ENCODE data around the gene SLC10A6.
"Not testable (repeated sequence)": the region's sequence is repeated elsewhere in the genome, so short reads cannot be mapped to it uniquely, and the experiment has no call there.

The SLC10A6 gene

DNA sequence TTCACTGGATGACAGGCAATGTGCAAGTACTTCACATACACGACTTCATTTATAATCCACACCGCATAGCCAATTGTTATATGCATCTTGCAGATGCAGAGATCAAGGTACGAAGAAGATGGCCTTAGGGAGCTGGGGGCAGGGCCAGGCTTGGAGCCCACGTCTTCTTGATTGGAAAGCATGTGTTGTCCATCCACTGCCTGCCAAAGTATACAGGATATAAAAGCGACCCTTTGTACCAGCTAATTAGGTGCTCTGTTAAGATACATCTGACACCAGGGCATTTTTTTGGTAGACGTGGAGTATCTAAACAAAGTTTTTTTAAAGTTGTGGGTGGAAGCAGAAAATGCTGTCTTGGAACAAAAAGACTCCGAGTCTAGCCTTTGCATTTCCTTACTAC is 41.6 kb upstream of the SLC10A6 start:
- TF ChIP-seq PAX5 (IDR thresholded peaks at IDR 0.05; ENCODE audit: insufficient read depth, low read length, severe bottlenecking) (no peak), POLR2A (IDR thresholded peaks at IDR 0.05; ENCODE audit: low read depth, low read length) (no peak), POLR2AphosphoS5 (IDR thresholded peaks at IDR 0.05; ENCODE audit: low read depth, low read length) (no peak), SPI1 (IDR thresholded peaks at IDR 0.05; ENCODE audit: low read depth, low read length) (no peak), TAF1 (IDR thresholded peaks at IDR 0.05; ENCODE audit: low read depth, low read length) (no peak), POU2F2 (IDR thresholded peaks at IDR 0.05; ENCODE audit: low read depth, low read length) (no peak)
- FAIRE-seq: no peak
- no peak for DNase-seq (ENCODE audit: insufficient read length, low spot score)

- FAIRE-seq (no peak), DNase-seq (ENCODE audit: insufficient read length, low spot score) (no peak)
- TF ChIP-seq POLR2A (IDR thresholded peaks at IDR 0.05; ENCODE audit: low read depth, low read length) (no peak), POLR2AphosphoS5 (IDR thresholded peaks at IDR 0.05; ENCODE audit: low read depth, low read length) (no peak), SPI1 (IDR thresholded peaks at IDR 0.05; ENCODE audit: low read depth, low read length) (no peak), POU2F2 (IDR thresholded peaks at IDR 0.05; ENCODE audit: low read depth, low read length) (no peak), PAX5 (IDR thresholded peaks at IDR 0.05; ENCODE audit: insufficient read depth, low read length, severe bottlenecking) (no peak), TAF1 (IDR thresholded peaks at IDR 0.05; ENCODE audit: low read depth, low read length) (no peak)
Observed at GRCh38 chr4:86879641-86880040, 30.5 kb upstream of the SLC10A6 start.

DNA sequence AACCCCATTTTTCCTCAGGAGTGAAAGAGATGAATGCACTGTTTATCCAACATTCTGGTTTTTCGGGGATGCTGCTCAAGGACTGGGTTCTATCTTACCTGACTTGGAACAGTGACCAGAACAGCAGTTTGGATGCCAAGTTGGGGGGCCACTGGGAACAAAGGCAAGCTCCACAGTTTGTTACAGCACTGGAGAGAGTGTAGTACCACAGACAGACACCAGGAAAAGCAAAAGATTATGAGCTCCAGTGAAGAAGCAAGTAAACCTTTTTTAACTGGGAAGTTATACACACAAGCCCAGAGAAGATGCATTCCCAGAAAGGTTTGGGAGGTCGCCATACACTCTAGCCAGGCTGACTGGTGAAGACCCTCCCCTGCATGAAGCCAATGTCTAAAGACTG is 29.5 kb upstream of the SLC10A6 start:
- FAIRE-seq (no peak), DNase-seq (ENCODE audit: insufficient read length, low spot score) (no peak)
- no peak for TF ChIP-seq POU2F2 (IDR thresholded peaks at IDR 0.05; ENCODE audit: low read depth, low read length)
- no peak for TF ChIP-seq POLR2A (IDR thresholded peaks at IDR 0.05; ENCODE audit: low read depth, low read length)
- TF ChIP-seq POLR2AphosphoS5 (IDR thresholded peaks at IDR 0.05; ENCODE audit: low read depth, low read length): no peak
- no peak for TF ChIP-seq TAF1 (IDR thresholded peaks at IDR 0.05; ENCODE audit: low read depth, low read length)
- TF ChIP-seq SPI1 (IDR thresholded peaks at IDR 0.05; ENCODE audit: low read depth, low read length): no peak
- TF ChIP-seq PAX5 (IDR thresholded peaks at IDR 0.05; ENCODE audit: insufficient read depth, low read length, severe bottlenecking): no peak

DNA sequence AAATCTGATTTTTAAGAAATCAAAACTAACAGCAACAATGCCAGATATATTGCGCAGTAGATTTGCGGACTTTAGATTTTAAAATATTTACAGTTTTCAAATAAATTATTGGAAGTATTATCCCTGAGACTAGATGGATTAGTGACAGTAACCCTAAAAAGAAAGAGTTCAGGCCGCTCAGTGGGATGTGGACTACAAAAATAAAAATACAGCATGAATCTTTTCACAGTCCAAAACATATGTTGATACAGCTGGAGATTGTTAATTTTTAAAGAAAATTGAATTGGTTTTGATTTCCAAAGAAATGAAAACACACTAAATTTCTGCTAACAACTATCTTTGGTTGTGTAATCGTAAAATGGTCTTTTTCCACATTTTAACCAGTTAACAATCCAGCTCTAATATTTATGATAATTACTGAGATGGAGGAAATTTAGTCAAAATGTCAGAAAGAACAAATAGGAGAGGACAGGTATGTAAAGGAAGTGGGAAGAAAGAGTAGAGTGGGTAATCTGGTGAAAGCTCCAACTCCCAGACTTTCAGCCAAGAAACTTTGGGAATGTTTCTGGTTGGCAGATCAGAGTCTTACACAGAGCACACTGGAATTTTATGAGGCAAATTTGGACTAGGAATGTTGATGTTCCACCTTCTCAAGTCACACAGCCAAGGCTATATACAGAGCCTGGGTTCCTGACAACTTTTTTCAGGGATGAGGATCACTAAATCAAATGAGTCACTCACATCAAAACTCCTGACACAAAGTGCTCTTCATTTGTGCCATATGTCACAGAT is 27.9 kb upstream of the SLC10A6 start:
- TF ChIP-seq PAX5 (IDR thresholded peaks at IDR 0.05; ENCODE audit: insufficient read depth, low read length, severe bottlenecking) (no peak), SPI1 (IDR thresholded peaks at IDR 0.05; ENCODE audit: low read depth, low read length) (no peak), POLR2AphosphoS5 (IDR thresholded peaks at IDR 0.05; ENCODE audit: low read depth, low read length) (no peak), POLR2A (IDR thresholded peaks at IDR 0.05; ENCODE audit: low read depth, low read length) (no peak), TAF1 (IDR thresholded peaks at IDR 0.05; ENCODE audit: low read depth, low read length) (no peak), POU2F2 (IDR thresholded peaks at IDR 0.05; ENCODE audit: low read depth, low read length) (no peak)
- DNase-seq (ENCODE audit: insufficient read length, low spot score) (no peak), FAIRE-seq (no peak)

- not testable (repeated sequence) for DNase-seq (ENCODE audit: insufficient read length, low spot score); FAIRE-seq
Observed at GRCh38 chr4:86875436-86875835, 26.3 kb upstream of the SLC10A6 start.

DNA sequence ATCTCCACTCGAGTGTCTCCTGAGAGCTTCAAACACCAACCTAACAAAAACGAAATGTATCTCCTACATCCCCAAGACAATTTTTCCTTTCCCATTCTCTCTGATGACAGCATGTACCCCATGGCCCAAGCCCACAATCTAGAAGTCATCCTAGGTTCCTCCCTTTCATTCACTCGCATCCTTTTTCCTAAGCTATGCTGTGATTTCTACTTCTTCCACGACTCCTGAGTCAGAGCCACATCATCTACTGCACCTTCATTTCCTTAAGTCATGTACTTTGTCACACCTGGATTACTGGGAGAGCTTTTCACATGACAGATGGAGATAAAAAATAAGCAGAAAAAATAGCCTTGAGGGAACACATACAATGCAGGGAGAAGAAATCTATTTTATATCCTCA is 23.0 kb upstream of the SLC10A6 start:
- no peak for FAIRE-seq
- TF ChIP-seq POU2F2 (IDR thresholded peaks at IDR 0.05; ENCODE audit: low read depth, low read length) (no peak), PAX5 (IDR thresholded peaks at IDR 0.05; ENCODE audit: insufficient read depth, low read length, severe bottlenecking) (no peak), POLR2A (IDR thresholded peaks at IDR 0.05; ENCODE audit: low read depth, low read length) (no peak), SPI1 (IDR thresholded peaks at IDR 0.05; ENCODE audit: low read depth, low read length) (no peak), TAF1 (IDR thresholded peaks at IDR 0.05; ENCODE audit: low read depth, low read length) (no peak), POLR2AphosphoS5 (IDR thresholded peaks at IDR 0.05; ENCODE audit: low read depth, low read length) (no peak)
- DNase-seq (ENCODE audit: insufficient read length, low spot score): no peak

GRCh38 chr4:86870442-86871069 is 21.4 kb upstream of the SLC10A6 start:
- TF ChIP-seq PAX5 (IDR thresholded peaks at IDR 0.05; ENCODE audit: insufficient read depth, low read length, severe bottlenecking): no peak
- no peak for TF ChIP-seq POLR2AphosphoS5 (IDR thresholded peaks at IDR 0.05; ENCODE audit: low read depth, low read length)
- no peak for TF ChIP-seq POLR2A (IDR thresholded peaks at IDR 0.05; ENCODE audit: low read depth, low read length)
- TF ChIP-seq TAF1 (IDR thresholded peaks at IDR 0.05; ENCODE audit: low read depth, low read length): no peak
- no peak for TF ChIP-seq POU2F2 (IDR thresholded peaks at IDR 0.05; ENCODE audit: low read depth, low read length)
- no peak for TF ChIP-seq SPI1 (IDR thresholded peaks at IDR 0.05; ENCODE audit: low read depth, low read length)
- FAIRE-seq (peak; percentile 16), DNase-seq (ENCODE audit: insufficient read length, low spot score) (no peak)

DNA sequence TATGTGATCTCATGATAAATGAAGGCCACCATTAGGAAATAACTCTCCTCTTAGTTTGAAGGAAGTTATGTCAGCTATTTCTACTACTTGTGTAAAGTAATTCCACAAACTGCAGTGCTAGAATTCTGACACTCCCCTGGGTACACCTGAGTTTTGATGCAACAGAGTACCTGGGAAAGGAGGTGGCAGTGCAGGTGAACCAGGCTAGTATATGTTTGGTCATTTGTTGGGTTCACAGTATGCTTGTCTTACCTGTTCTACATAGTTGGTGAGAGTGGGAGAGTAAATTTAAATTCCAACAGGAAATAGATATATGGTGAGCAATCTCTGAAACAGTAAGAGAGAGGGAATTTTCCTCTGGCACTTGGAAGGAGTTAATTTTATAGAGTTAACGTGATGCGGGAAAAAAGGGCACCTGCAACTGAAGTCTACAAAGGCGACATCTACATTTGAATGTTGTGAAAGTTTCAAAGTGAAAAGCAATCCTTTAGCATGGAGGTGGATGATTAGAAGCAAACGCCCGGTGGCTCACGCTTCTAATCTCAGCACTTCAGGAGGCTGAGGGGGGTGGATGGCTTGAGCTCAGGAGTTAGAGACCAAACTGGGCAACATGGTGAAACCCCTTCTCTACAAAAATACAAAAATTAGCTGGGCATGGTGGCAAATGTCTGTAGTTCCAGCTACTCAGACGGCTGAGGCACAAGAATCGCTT is 8.3 kb upstream of the SLC10A6 start:
- DNase-seq (ENCODE audit: insufficient read length, low spot score) (no peak), FAIRE-seq (no peak)
- TF ChIP-seq POLR2AphosphoS5 (IDR thresholded peaks at IDR 0.05; ENCODE audit: low read depth, low read length): no peak
- TF ChIP-seq TAF1 (IDR thresholded peaks at IDR 0.05; ENCODE audit: low read depth, low read length): no peak
- TF ChIP-seq POU2F2 (IDR thresholded peaks at IDR 0.05; ENCODE audit: low read depth, low read length): no peak
- TF ChIP-seq SPI1 (IDR thresholded peaks at IDR 0.05; ENCODE audit: low read depth, low read length): no peak
- no peak for TF ChIP-seq POLR2A (IDR thresholded peaks at IDR 0.05; ENCODE audit: low read depth, low read length)
- no peak for TF ChIP-seq PAX5 (IDR thresholded peaks at IDR 0.05; ENCODE audit: insufficient read depth, low read length, severe bottlenecking)

- FAIRE-seq (no peak), DNase-seq (ENCODE audit: insufficient read length, low spot score) (no peak)
- TF ChIP-seq PAX5 (IDR thresholded peaks at IDR 0.05; ENCODE audit: insufficient read depth, low read length, severe bottlenecking) (no peak), POLR2AphosphoS5 (IDR thresholded peaks at IDR 0.05; ENCODE audit: low read depth, low read length) (no peak)
Observed at GRCh38 chr4:86856896-86857295, 7.7 kb upstream of the SLC10A6 start.
